Keratinocyte (primary cell): ENCODE data around the gene SRR. TPM values are rescaled to one million over a fixed set of nuclear protein-coding genes. Genes with fewer than 3 reads are reported as not detected.
"Not testable (repeated sequence)": the region's sequence is repeated elsewhere in the genome, so short reads cannot be mapped to it uniquely, and the experiment has no call there.

ENCODE experiments used
- DNase-seq: peaks from one replicate; pipeline ENCODE4 v3.0.0-alpha.2; 2011; ENCODE audit warnings: low read depth, missing footprints, low spot score
- FAIRE-seq: peaks from 2 replicates; lab custom pipeline; 2011; peaks lifted over from hg19 to GRCh38; lab: Jason Lieb, UNC
- H2AFZ ChIP-seq: 2 replicates; pipeline ENCODE4 v1.6.0; 2012; ENCODE audit warnings: low read length, control low read depth, inconsistent platforms; ENCODE audit not compliant: control insufficient read depth
- H3K27ac ChIP-seq: 2 replicates; pipeline ENCODE4 v1.5.1; 2011; ENCODE audit warnings: low read length; ENCODE audit not compliant: control insufficient read depth, insufficient read depth
- H3K27me3 ChIP-seq: 3 replicates; pipeline ENCODE4 v1.6.0; 2011; ENCODE audit warnings: low read length; ENCODE audit not compliant: control insufficient read depth, insufficient read depth; ENCODE audit errors: extremely low read depth
- H3K36me3 ChIP-seq, 2 experiments: 2 replicates in 1 of 2; 3 replicates in 1 of 2; pipeline ENCODE4 v1.5.1; 2011; ENCODE audit warnings: low read length in 2 of 2, mild to moderate bottlenecking in 1 of 2; ENCODE audit not compliant: control insufficient read depth in 2 of 2, insufficient read depth in 2 of 2; ENCODE audit errors: extremely low read depth in 1 of 2
- H3K4me1 ChIP-seq: 3 replicates; pipeline ENCODE4 v1.5.1; 2011; ENCODE audit warnings: low read length; ENCODE audit not compliant: control insufficient read depth, insufficient read depth; ENCODE audit errors: extremely low read depth
- H3K4me2 ChIP-seq: 3 replicates; pipeline ENCODE4 v1.6.0; 2011; ENCODE audit warnings: low read depth, low read length; ENCODE audit not compliant: control insufficient read depth, insufficient read depth; ENCODE audit errors: extremely low read depth
- H3K4me3 ChIP-seq, 3 experiments: fragments of 200-600 bp in 1 of 3; sonication (generic) in 1 of 3; 2 replicates in 2 of 3; 3 replicates in 1 of 3; pipeline ENCODE4 v1.5.1; 2011 to 2016; ENCODE audit warnings: low read length in 3 of 3, mild to moderate bottlenecking in 3 of 3, control low read depth in 2 of 3, inconsistent platforms in 1 of 3, low read depth in 1 of 3, mixed read lengths in 1 of 3, mixed run types in 1 of 3, moderate library complexity in 1 of 3; ENCODE audit not compliant: control insufficient read depth in 2 of 3, insufficient read depth in 2 of 3; ENCODE audit errors: extremely low read depth in 1 of 3
- H3K79me2 ChIP-seq: 2 replicates; pipeline ENCODE4 v1.6.0; 2012; ENCODE audit warnings: low read length; ENCODE audit not compliant: control insufficient read depth, insufficient read depth
- H3K9ac ChIP-seq: 3 replicates; pipeline ENCODE4 v1.6.0; 2011; ENCODE audit warnings: low read length; ENCODE audit not compliant: control insufficient read depth, insufficient read depth; ENCODE audit errors: extremely low read depth
- H3K9me1 ChIP-seq: 3 replicates; pipeline ENCODE4 v1.6.0; 2011; ENCODE audit warnings: low read length; ENCODE audit not compliant: control insufficient read depth, insufficient read depth; ENCODE audit errors: extremely low read depth
- H3K9me3 ChIP-seq: 2 replicates; pipeline ENCODE4 v1.5.1; 2012; ENCODE audit warnings: low read depth, low read length; ENCODE audit not compliant: control insufficient read depth
- H4K20me1 ChIP-seq: 3 replicates; pipeline ENCODE4 v1.6.0; 2011; ENCODE audit warnings: low read length; ENCODE audit not compliant: control insufficient read depth, insufficient read depth; ENCODE audit errors: extremely low read depth
- EZH2 ChIP-seq: IDR thresholded peaks from one replicate; pipeline ENCODE4 v1.6.1; 2012; ENCODE audit warnings: inconsistent platforms, mild to moderate bottlenecking, low read length, moderate library complexity
- dilution Hi-C: fragments of 300-500 bp; cut with MboI; formaldehyde crosslinking; loops from one replicate; pipeline ENCODE4 v1.7.0; 2020; ENCODE audit warnings: low sequenced_read_pairs; ENCODE audit not compliant: extremely low pct_ligation_motif_present
- polyA plus RNA-seq, 5 experiments: library from polyadenylated mRNA; depleted of rRNA in 3 of 5; stranded (reverse) in 3 of 5; stranded (forward) in 1 of 5; unstranded in 1 of 5; fragments of >200 nt; gene quantifications; 1 replicate in 1 of 5; 2 replicates in 3 of 5; 3 replicates in 1 of 5; pipeline versions ENCODE4 v1.2.1 to v1.2.3, GENCODE V29; 2011 to 2012; ENCODE audit warnings: missing spikeins in 2 of 5, low read depth in 1 of 5, low replicate concordance in 1 of 5
- TF ChIP-seq, protein P1 (sequence below), 3 experiments: IDR thresholded peaks in 1 of 3; conservative IDR thresholded peaks in 1 of 3; optimal IDR thresholded peaks in 1 of 3; 2 replicates in 2 of 3; 3 replicates in 1 of 3; pipeline versions ENCODE3 to v1.5.1; 2011; ENCODE audit warnings: low read length in 3 of 3, mild to moderate bottlenecking in 3 of 3, moderate library complexity in 2 of 3, control low read depth in 1 of 3, inconsistent platforms in 1 of 3; ENCODE audit not compliant: insufficient read depth in 2 of 3; ENCODE audit errors: extremely low read depth in 1 of 3

The SRR gene
- polyA plus RNA-seq, 1 donor (not counting 4 experiments of a cell fraction or from before 2014, with no cell fraction given), result 17.7 TPM

DNA sequence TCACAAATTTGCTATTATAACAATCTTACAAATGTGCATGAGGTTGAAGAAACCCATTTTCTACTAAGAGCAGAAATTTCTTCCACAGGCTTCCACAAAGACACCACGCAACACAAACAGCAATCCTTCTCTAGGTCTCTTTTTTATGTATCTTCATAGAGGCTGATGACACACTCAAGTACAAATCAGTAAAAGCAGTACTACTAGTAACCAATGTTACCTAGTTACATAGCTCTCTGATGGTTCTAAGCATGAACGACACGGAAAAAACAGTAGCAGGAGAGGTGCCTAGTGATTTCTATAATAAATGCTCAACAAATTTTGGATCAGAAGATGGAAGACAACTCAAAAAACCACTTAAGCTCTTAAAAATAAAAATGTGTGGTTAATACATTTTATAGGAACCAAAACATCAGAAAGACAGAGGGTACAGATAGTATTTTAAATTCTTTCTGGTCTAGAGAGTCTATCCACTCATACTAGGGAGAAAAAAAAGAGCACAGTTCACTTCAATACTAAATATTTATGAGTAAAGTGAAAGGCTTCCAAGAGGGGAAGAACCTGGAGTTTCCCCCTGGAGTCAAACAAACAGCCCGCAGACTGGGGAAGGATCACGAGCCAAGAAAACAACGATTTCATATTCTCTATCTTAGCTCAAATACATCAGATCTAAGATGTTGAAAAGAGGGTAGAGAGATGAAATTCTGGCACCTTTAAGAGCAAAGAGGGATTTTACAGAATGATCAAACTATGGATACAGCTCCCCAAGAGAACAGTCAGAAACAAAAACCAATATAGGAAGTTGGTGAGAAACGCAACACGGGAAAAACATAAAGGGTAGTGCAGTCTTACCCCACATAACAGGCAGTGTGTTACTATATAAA is 40.3 kb upstream of the SRR start:
- Histone ChIP-seq H3K36me3 (peaks cover 2 to 10% of the 10 kb centered on the region in 2 experiments), H3K4me3 (no peak overlapping the region), H3K9ac (no peak overlapping the region), H3K27ac (no peak overlapping the region), H4K20me1 (no peaks in the 10 kb centered on the region), H3K4me1 (peaks cover 30% of the 10 kb centered on the region), H2AFZ (no peak overlapping the region), H3K9me1 (peaks cover 2% of the 10 kb centered on the region), H3K27me3 (no peaks in the 10 kb centered on the region), H3K79me2 (peaks cover 3% of the 10 kb centered on the region), H3K9me3 (no peaks in the 10 kb centered on the region), H3K4me2 (no peak overlapping the region)
- TF ChIP-seq, protein P1, sequence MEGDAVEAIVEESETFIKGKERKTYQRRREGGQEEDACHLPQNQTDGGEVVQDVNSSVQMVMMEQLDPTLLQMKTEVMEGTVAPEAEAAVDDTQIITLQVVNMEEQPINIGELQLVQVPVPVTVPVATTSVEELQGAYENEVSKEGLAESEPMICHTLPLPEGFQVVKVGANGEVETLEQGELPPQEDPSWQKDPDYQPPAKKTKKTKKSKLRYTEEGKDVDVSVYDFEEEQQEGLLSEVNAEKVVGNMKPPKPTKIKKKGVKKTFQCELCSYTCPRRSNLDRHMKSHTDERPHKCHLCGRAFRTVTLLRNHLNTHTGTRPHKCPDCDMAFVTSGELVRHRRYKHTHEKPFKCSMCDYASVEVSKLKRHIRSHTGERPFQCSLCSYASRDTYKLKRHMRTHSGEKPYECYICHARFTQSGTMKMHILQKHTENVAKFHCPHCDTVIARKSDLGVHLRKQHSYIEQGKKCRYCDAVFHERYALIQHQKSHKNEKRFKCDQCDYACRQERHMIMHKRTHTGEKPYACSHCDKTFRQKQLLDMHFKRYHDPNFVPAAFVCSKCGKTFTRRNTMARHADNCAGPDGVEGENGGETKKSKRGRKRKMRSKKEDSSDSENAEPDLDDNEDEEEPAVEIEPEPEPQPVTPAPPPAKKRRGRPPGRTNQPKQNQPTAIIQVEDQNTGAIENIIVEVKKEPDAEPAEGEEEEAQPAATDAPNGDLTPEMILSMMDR (optimal IDR thresholded peaks at IDR 0.05 in 1 of 3, IDR thresholded peaks at IDR 0.05 in 1 of 3, conservative IDR thresholded peaks at IDR 0.05 in 1 of 3; ENCODE audit: extremely low read depth in 1 of 3, insufficient read depth in 2 of 3, low read length in 3 of 3), result no peak
- TF ChIP-seq EZH2, result no peak
- dilution Hi-C loops, result no loop called here
- no peak for FAIRE-seq
- DNase-seq, result no peak

GRCh38 chr17:2264067-2264860 is 39.5 kb upstream of the SRR start:
- dilution Hi-C loops, result no loop called here

DNA sequence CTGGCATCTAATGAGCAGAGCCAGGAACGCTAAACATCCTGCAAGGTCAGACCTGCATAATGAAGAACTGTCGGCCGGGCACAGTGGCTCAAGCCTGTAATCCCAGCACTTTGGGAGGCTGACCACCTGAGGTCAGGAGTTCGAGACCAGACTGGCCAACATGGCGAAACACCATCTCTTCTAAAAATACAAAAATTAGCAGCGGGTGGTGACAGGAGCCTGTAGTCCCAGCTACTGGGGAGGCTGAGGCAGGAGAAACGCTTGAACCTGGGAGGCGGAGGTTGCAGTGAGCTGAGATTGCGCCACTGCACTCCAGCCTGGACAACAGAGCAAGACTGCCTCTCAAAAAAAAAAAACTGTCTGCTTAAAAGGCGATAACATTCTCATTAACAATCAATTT is 38.6 kb upstream of the SRR start:
- H3K9me3 ChIP-seq, H3K27me3 ChIP-seq, H3K36me3 ChIP-seq, H3K9ac ChIP-seq, FAIRE-seq, H3K79me2 ChIP-seq, dilution Hi-C loops, H3K27ac ChIP-seq, DNase-seq, H3K4me2 ChIP-seq, H3K4me3 ChIP-seq, H2AFZ ChIP-seq, H4K20me1 ChIP-seq, H3K9me1 ChIP-seq: not testable (repeated sequence)
- H3K4me1 ChIP-seq, result peaks cover 18% of the 10 kb centered on the region

More at GRCh38 chr17:2264067-2264860, 39.5 kb upstream of the SRR start:
- H3K4me3 ChIP-seq, result no peak overlapping the region
- no peak overlapping the region for H3K27ac ChIP-seq
- no peaks in the 10 kb centered on the region for H4K20me1 ChIP-seq
- H3K4me1 ChIP-seq, result peaks cover 25% of the 10 kb centered on the region
- H3K4me2 ChIP-seq, result no peak overlapping the region
- H3K9me3 ChIP-seq, result no peaks in the 10 kb centered on the region
- H2AFZ ChIP-seq, result no peak overlapping the region
- H3K9me1 ChIP-seq, result peaks cover under 1% of the 10 kb centered on the region
- FAIRE-seq, result no peak
- H3K79me2 ChIP-seq, result peaks cover 3% of the 10 kb centered on the region
- H3K9ac ChIP-seq, result no peak overlapping the region
- no peaks in the 10 kb centered on the region for H3K27me3 ChIP-seq
- H3K36me3 ChIP-seq, result peaks cover 2 to 10% of the 10 kb centered on the region in 2 experiments
- TF ChIP-seq EZH2, result no peak
- TF ChIP-seq, protein P1 (optimal IDR thresholded peaks at IDR 0.05 in 1 of 3, IDR thresholded peaks at IDR 0.05 in 1 of 3, conservative IDR thresholded peaks at IDR 0.05 in 1 of 3; ENCODE audit: extremely low read depth in 1 of 3, insufficient read depth in 2 of 3, low read length in 3 of 3), result no peak
- DNase-seq, result no peak
